ENCODE measurements around the gene COQ9. TPM values are rescaled to one million over a fixed set of nuclear protein-coding genes. Genes with fewer than 3 reads are reported as not detected.

Gene COQ9
- total and polyA plus RNA-seq, 2 experiments from 2014 or later: 26.6 to 36.3 TPM

- Mint-ChIP-seq H3K36me3 (ENCODE audit: low read depth) (peaks cover 10% of the 10 kb centered on the region; the same call in 2 of the 3 replicates), H3K4me1 (peaks cover 19% of the 10 kb centered on the region)
- H4K20me1 ChIP-seq (replicated peaks; ENCODE audit: insufficient read depth): 0 out of 2 replicates have a peak, but pooled peaks cover 5% of the 10 kb centered on the region
Observed at GRCh38 chr16:57423152-57423551, 24.1 kb upstream of the COQ9 start.

More at GRCh38 chr16:57423152-57423551, 24.1 kb upstream of the COQ9 start:
- Histone ChIP-seq H3K27ac (ENCODE audit: low read depth) (no peak overlapping the region), H2AFZ (no peak overlapping the region), H3K4me3 (no peak overlapping the region), H3K79me2 (replicated peaks; ENCODE audit: insufficient read depth) (no peaks in the 10 kb centered on the region), H3K4me2 (no peak overlapping the region), H3K36me3 (ENCODE audit: insufficient read depth) (peaks cover 4% of the 10 kb centered on the region; the same call in 1 of the 2 replicates), H3K4me1 (ENCODE audit: insufficient read depth) (peaks cover 8% of the 10 kb centered on the region; the same call in 1 of the 2 replicates), H3K9me2 (ENCODE audit: insufficient read depth) (no peaks in the 10 kb centered on the region), H3F3A (replicated peaks; ENCODE audit: low read depth) (no peaks in the 10 kb centered on the region), H3K27me3 (ENCODE audit: insufficient read depth) (no peaks in the 10 kb centered on the region)
- no peak for DNase-seq (ENCODE audit: low spot score)
- TF ChIP-seq ZNF462 (CRISPR knock-in tag; IDR thresholded peaks at IDR 0.05) (no peak), JUNB (IDR thresholded peaks at IDR 0.05; ENCODE audit: unreplicated experiment) (no peak), CREB1 (CRISPR knock-in tag; IDR thresholded peaks at IDR 0.05; ENCODE audit: low read depth) (no peak), POLR2AphosphoS5 (IDR thresholded peaks at IDR 0.05; ENCODE audit: low read depth) (no peak), ZNF331 (CRISPR knock-in tag; IDR thresholded peaks at IDR 0.05; ENCODE audit: low read depth) (no peak), CTCF (conservative IDR thresholded peaks at IDR 0.05; ENCODE audit: low read depth in 2 of 2) (no peak)
- no peak for ATAC-seq
- Mint-ChIP-seq H3K27me3 (ENCODE audit: insufficient read depth, low read depth, poor library complexity) (peaks cover 8% of the 10 kb centered on the region), H3K27ac (no peak overlapping the region), H3K4me3 (no peak overlapping the region), H3K9me3 (no peaks in the 10 kb centered on the region)

Data from GM23338 (cell line).